Caco-2 (cell line): ENCODE results near the gene CNFN. TPM values are rescaled to one million over a fixed set of nuclear protein-coding genes. Genes with fewer than 3 reads are reported as not detected.

Experiments used
- BruUV-seq: library from RNA; stranded (reverse); fragments of 400-500 nt; replicated peaks from 2 replicates; lab custom pipeline; 2021; lab: Mats Ljungman, UMichigan
- CTCF ChIA-PET: fragments of 300-600 bp; sonication (Branson Sonifier 250); formaldehyde crosslinking; loops from one replicate; lab custom pipeline; 2022; ENCODE audit warnings: antibody characterized with exemption; lab: Charles Lee
- POLR2A ChIA-PET: fragments of 300-600 bp; sonication (Branson Sonifier 250); formaldehyde crosslinking; loops from one replicate; lab custom pipeline; 2022; ENCODE audit warnings: antibody characterized with exemption; lab: Charles Lee
- DNase-seq, 2 experiments: peaks; one replicate each; pipeline versions ENCODE4 v3.0.0 to v3.0.0-alpha.2; 2020 to 2022
- H3K27me3 ChIP-seq: replicated peaks from 2 replicates; pipeline ENCODE4 v1.6.0; 2011; ENCODE audit warnings: low read length; ENCODE audit not compliant: control insufficient read depth, insufficient read depth
- H3K36me3 ChIP-seq: 2 replicates; pipeline ENCODE4 v1.5.1; 2011; ENCODE audit warnings: low read length; ENCODE audit not compliant: control insufficient read depth, insufficient read depth
- H3K4me1 ChIP-seq: fragments of 250-450 bp; sonication (Bioruptor Pico); 2 replicates; pipeline ENCODE4 v1.5.1; 2020; ENCODE audit warnings: mild to moderate bottlenecking
- H3K4me3 ChIP-seq: 2 replicates; pipeline ENCODE4 v1.5.1; 2011; ENCODE audit warnings: low read depth, mild to moderate bottlenecking, control low read depth, low read length
- H3K9me3 ChIP-seq: fragments of 250-450 bp; sonication (Bioruptor Pico); 2 replicates; pipeline ENCODE4 v1.5.1; 2020; ENCODE audit warnings: mild to moderate bottlenecking, moderate library complexity
- H3K27ac Mint-ChIP-seq: one replicate; pipeline ENCODE4 v1.8.0; 2022; ENCODE audit warnings: mixed read lengths; ENCODE audit not compliant: unreplicated experiment
- H3K27me3 Mint-ChIP-seq: one replicate; pipeline ENCODE4 v1.8.0; 2022; ENCODE audit warnings: mixed read lengths; ENCODE audit not compliant: insufficient read depth, unreplicated experiment
- H3K36me3 Mint-ChIP-seq: one replicate; pipeline ENCODE4 v1.8.0; 2022; ENCODE audit warnings: mild to moderate bottlenecking, mixed read lengths; ENCODE audit not compliant: insufficient read depth, unreplicated experiment
- H3K4me1 Mint-ChIP-seq: one replicate; pipeline ENCODE4 v1.8.0; 2022; ENCODE audit warnings: low read depth, mixed read lengths; ENCODE audit not compliant: unreplicated experiment
- H3K4me3 Mint-ChIP-seq: one replicate; pipeline ENCODE4 v1.8.0; 2022; ENCODE audit warnings: mild to moderate bottlenecking, moderate library complexity, mixed read lengths; ENCODE audit not compliant: unreplicated experiment
- H3K9me3 Mint-ChIP-seq: one replicate; pipeline ENCODE4 v1.8.0; 2022; ENCODE audit warnings: mixed read lengths; ENCODE audit not compliant: unreplicated experiment
- CTCF ChIP-seq, 2 experiments: fragments of 200-600 bp in 1 of 2; IDR thresholded peaks; 1 replicate in 1 of 2; 2 replicates in 1 of 2; pipeline versions ENCODE4 v1.5.1 to v1.8.0; 2011 to 2022; ENCODE audit warnings: antibody characterized with exemption in 1 of 2, control low read depth in 1 of 2, inconsistent platforms in 1 of 2, low read depth in 1 of 2, low read length in 1 of 2, mild to moderate bottlenecking in 1 of 2, moderate library complexity in 1 of 2; ENCODE audit not compliant: insufficient read depth in 1 of 2, severe bottlenecking in 1 of 2, unreplicated experiment in 1 of 2
- intact Hi-C: fragments of 100-400 bp; cut with micrococcal nuclease; formaldehyde crosslinking; loops from one replicate; pipeline ENCODE4 v1.10.0; 2022; ENCODE audit not compliant: unreplicated experiment
- total RNA-seq: library from RNA; stranded (reverse); gene quantifications from 2 replicates; pipeline ENCODE4 v1.2.3, GENCODE V29; 2022

CNFN gene
- total RNA-seq, 1 experiment from 2014 or later: 4.1 TPM

- peak overlapping the region; percentile 45 for H3K4me3 ChIP-seq
- TF ChIP-seq CTCF (IDR thresholded peaks at IDR 0.05; ENCODE audit: insufficient read depth in 1 of 2, low read depth in 1 of 2, low read length in 1 of 2, severe bottlenecking in 1 of 2, unreplicated experiment in 1 of 2): peak; percentile 83 to 85
- Mint-ChIP-seq H3K9me3 (no peaks in the 10 kb centered on the region), H3K27me3 (peaks cover 19% of the 10 kb centered on the region), H3K4me1 (peaks cover 19% of the 10 kb centered on the region), H3K4me3 (peak overlapping the region; percentile 82), H3K27ac (peak overlapping the region; percentile 83), H3K36me3 (peaks cover 8% of the 10 kb centered on the region)
- no peaks in the 10 kb centered on the region for H3K36me3 ChIP-seq
- H3K27me3 ChIP-seq: peaks cover 2% of the 10 kb centered on the region; the same call in 1 of the 2 replicates
- intact Hi-C loops: loop anchor here (1.0 kb wide), 3 partner anchors 10 to 46 kb away; no protein-coding TSS in a partner anchor
- no peaks in the 10 kb centered on the region for H3K9me3 ChIP-seq
- BruUV-seq: no TSS peak
- DNase-seq: peak; percentile 88 to 92
- POLR2A ChIA-PET: interaction anchor here (0.7 to 1.7 kb wide), 2 partner anchors 10 to 54 kb away, joined by 3 to 8 read pairs; no protein-coding TSS in a partner anchor
- CTCF ChIA-PET: interaction anchor here (1.0 to 1.7 kb wide), 3 partner anchors 9 to 51 kb away, joined by 3 to 7 read pairs (median 6); no protein-coding TSS in a partner anchor
- H3K4me1 ChIP-seq: 0 out of 2 replicates have a peak, but pooled peaks cover 3% of the 10 kb centered on the region
Observed at GRCh38 chr19:42386974-42387707, 3.0 kb downstream of the CNFN start.

GRCh38 chr19:42380155-42380554, 9.9 kb downstream of the CNFN start:
- intact Hi-C loops: no loop called here
- H3K4me3 Mint-ChIP-seq: no peak overlapping the region
- peaks cover 3% of the 10 kb centered on the region for H3K27me3 Mint-ChIP-seq
- ChIA-PET POLR2A (no interaction called here), CTCF (interaction anchor here (0.5 to 0.6 kb wide), 2 partner anchors 33 to 255 kb away, joined by 3 to 5 read pairs; no protein-coding TSS in a partner anchor)
- Histone ChIP-seq H3K4me1 (peaks cover 3% of the 10 kb centered on the region; the same call in 1 of the 2 replicates), H3K4me3 (no peak overlapping the region), H3K9me3 (no peaks in the 10 kb centered on the region), H3K36me3 (no peaks in the 10 kb centered on the region; the same call in 1 of the 2 replicates), H3K27me3 (no peaks in the 10 kb centered on the region)
- no TSS peak for BruUV-seq
- H3K27ac Mint-ChIP-seq: no peak overlapping the region
- peaks cover 12% of the 10 kb centered on the region for H3K36me3 Mint-ChIP-seq
- no peaks in the 10 kb centered on the region for H3K4me1 Mint-ChIP-seq
- TF ChIP-seq CTCF (IDR thresholded peaks at IDR 0.05; ENCODE audit: insufficient read depth in 1 of 2, low read depth in 1 of 2, low read length in 1 of 2, severe bottlenecking in 1 of 2, unreplicated experiment in 1 of 2): no peak
- H3K9me3 Mint-ChIP-seq: peaks cover 10% of the 10 kb centered on the region
- DNase-seq: no peak

GRCh38 chr19:42378225-42379215, 11.6 kb downstream of the CNFN start:
- no peak overlapping the region for H3K27ac Mint-ChIP-seq
- Histone ChIP-seq H3K36me3 (no peaks in the 10 kb centered on the region; the same call in 1 of the 2 replicates), H3K4me3 (no peak overlapping the region), H3K27me3 (no peaks in the 10 kb centered on the region), H3K9me3 (no peaks in the 10 kb centered on the region), H3K4me1 (peaks cover 3% of the 10 kb centered on the region; the same call in 1 of the 2 replicates)
- H3K27me3 Mint-ChIP-seq: peaks cover 3% of the 10 kb centered on the region
- peaks cover 12% of the 10 kb centered on the region for H3K36me3 Mint-ChIP-seq
- peaks cover 10% of the 10 kb centered on the region for H3K9me3 Mint-ChIP-seq
- ChIA-PET CTCF (no interaction called here), POLR2A (no interaction called here)
- H3K4me1 Mint-ChIP-seq: no peaks in the 10 kb centered on the region
- intact Hi-C loops: no loop called here
- BruUV-seq: no TSS peak
- no peak overlapping the region for H3K4me3 Mint-ChIP-seq
- no peak for TF ChIP-seq CTCF (IDR thresholded peaks at IDR 0.05; ENCODE audit: insufficient read depth in 1 of 2, low read depth in 1 of 2, low read length in 1 of 2, severe bottlenecking in 1 of 2, unreplicated experiment in 1 of 2)
- DNase-seq: no peak
